ENCODE results near the gene APC2.

APC2 gene

DNA sequence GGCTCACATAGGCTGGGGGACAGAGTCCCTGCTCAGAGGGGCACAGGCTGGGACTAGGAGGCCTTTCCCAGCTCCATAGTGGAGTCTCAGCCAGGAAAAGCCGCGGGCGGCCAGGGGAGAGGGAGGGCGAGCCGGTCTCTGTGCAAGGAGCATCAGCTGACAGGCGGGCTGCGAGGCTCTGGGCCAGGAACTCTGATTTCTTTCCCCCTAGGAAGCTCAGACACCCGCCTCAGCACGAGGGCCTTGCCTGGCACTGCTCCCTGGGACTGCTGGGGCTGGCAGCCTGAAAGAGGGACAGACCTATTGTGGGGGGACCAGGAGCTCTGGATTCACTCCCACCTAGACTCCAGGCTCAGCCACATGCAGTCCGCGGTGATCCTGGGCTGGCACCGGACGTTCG is 71.7 kb downstream of the APC2 start:
- WGBS, 2 experiments (ENCODE audit: insufficient coverage in 2 of 2), result 73 to 77% methylated on average over 11 to 13 of the region's 14 CpGs
- Histone ChIP-seq H3K27ac (ENCODE audit: low read depth, low read length, severe bottlenecking) (no peak overlapping the region), H3K4me1 (ENCODE audit: control insufficient read depth, insufficient read depth, low read length, poor library complexity, severe bottlenecking) (no peaks in the 10 kb centered on the region), H3K36me3 (ENCODE audit: control insufficient read depth, insufficient read depth, low read length) (no peaks in the 10 kb centered on the region), H3K9me3 (ENCODE audit: control insufficient read depth, low read length) (no peaks in the 10 kb centered on the region), H3K4me3 (ENCODE audit: extremely low read depth, insufficient read depth, low read length, poor library complexity, severe bottlenecking) (no peak overlapping the region)

DNA sequence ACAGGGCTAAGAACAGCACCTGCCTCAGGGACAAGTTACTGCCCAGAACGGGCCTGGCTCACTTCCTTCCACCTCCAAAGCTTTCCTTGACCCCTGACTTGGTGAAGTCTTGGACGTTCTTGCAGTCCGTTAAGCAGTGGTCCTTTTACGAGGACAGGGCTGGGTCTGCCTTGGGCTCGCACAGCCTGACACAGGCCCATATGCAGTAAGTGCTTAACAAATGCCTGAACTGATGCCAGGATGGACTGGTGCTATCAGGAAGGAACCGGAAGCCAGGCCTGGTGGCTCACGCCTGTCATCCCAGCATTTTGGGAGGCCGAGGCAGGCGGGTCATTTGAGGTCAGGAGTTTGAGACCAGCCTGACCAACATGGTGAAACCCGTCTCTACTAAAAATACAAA is 72.1 kb downstream of the APC2 start:
- 78 to 82% methylated on average over 8 to 9 of the region's 10 CpGs for WGBS, 2 experiments (ENCODE audit: insufficient coverage in 2 of 2)
- Histone ChIP-seq H3K27ac (ENCODE audit: low read depth, low read length, severe bottlenecking) (no peak overlapping the region), H3K4me3 (ENCODE audit: extremely low read depth, insufficient read depth, low read length, poor library complexity, severe bottlenecking) (no peak overlapping the region), H3K9me3 (ENCODE audit: control insufficient read depth, low read length) (no peaks in the 10 kb centered on the region), H3K36me3 (ENCODE audit: control insufficient read depth, insufficient read depth, low read length) (no peaks in the 10 kb centered on the region), H3K4me1 (ENCODE audit: control insufficient read depth, insufficient read depth, low read length, poor library complexity, severe bottlenecking) (no peaks in the 10 kb centered on the region)

DNA sequence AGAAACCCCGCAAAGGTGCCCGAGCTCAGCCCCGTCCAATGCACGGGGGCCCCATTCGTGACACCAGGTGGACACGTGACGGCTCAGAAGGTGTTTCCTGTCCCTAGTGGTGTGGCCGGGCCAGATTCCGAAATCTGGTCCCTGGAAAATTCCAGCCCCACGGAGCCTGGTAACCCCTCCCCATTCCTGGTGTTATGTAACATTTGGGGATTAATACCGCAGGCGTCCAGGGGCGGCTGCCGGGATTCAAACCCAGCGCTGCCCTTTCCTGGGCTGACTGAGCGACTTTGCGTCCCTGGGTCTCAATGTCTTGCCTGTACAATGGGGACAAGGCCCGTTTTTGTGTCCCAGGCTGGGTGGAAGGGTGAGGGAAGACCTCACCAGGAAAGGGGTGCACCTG is 72.9 kb downstream of the APC2 start:
- no peaks in the 10 kb centered on the region for H3K4me1 ChIP-seq (ENCODE audit: control insufficient read depth, insufficient read depth, low read length, poor library complexity, severe bottlenecking)
- H3K4me3 ChIP-seq (ENCODE audit: extremely low read depth, insufficient read depth, low read length, poor library complexity, severe bottlenecking), result no peak overlapping the region
- H3K9me3 ChIP-seq (ENCODE audit: control insufficient read depth, low read length), result no peaks in the 10 kb centered on the region
- 75 to 82% methylated on average over 15 to 18 of the region's 18 CpGs for WGBS, 2 experiments (ENCODE audit: insufficient coverage in 2 of 2)
- H3K36me3 ChIP-seq (ENCODE audit: control insufficient read depth, insufficient read depth, low read length), result no peaks in the 10 kb centered on the region
- H3K27ac ChIP-seq (ENCODE audit: low read depth, low read length, severe bottlenecking), result no peak overlapping the region

Data from mesodermal cell (in vitro differentiated cells).